A673 (cell line): ENCODE data around the gene MC4R. TPM values are rescaled to one million over a fixed set of nuclear protein-coding genes. Genes with fewer than 3 reads are reported as not detected.

ENCODE experiments used
- BruUV-seq: library from RNA; stranded (reverse); fragments of 400-500 nt; replicated peaks from 2 replicates; lab custom pipeline; 2021; lab: Mats Ljungman, UMichigan
- CTCF ChIA-PET: fragments of 300-600 bp; sonication (Branson Sonifier 250); formaldehyde crosslinking; loops from one replicate; lab custom pipeline; 2022; ENCODE audit warnings: antibody characterized with exemption; lab: Charles Lee
- POLR2A ChIA-PET: fragments of 300-600 bp; sonication (Branson Sonifier 250); formaldehyde crosslinking; loops from one replicate; lab custom pipeline; 2022; ENCODE audit warnings: antibody characterized with exemption; ENCODE audit not compliant: low non-redundant PET; lab: Charles Lee
- DNase-seq: peaks from one replicate; pipeline ENCODE4 v3.0.0-alpha.2; 2015; ENCODE audit warnings: low spot score
- H3K27ac ChIP-seq: fragments of 200-600 bp; sonication (generic); 2 replicates; pipeline ENCODE4 v1.5.1; 2016; ENCODE audit warnings: mixed run types, low read depth, mild to moderate bottlenecking, mixed read lengths, antibody characterized with exemption, low read length; ENCODE audit not compliant: poor library complexity, severe bottlenecking
- H3K27me3 ChIP-seq: fragments of 200-600 bp; sonication (generic); replicated peaks from 2 replicates; pipeline ENCODE4 v1.6.1; 2017; ENCODE audit warnings: mixed run types, low read depth, mild to moderate bottlenecking, mixed read lengths, antibody characterized with exemption, low read length; ENCODE audit not compliant: insufficient read depth, poor library complexity
- H3K36me3 ChIP-seq: fragments of 200-600 bp; sonication (generic); 2 replicates; pipeline ENCODE4 v1.6.1; 2016; ENCODE audit warnings: mixed run types, mild to moderate bottlenecking, mixed read lengths, antibody characterized with exemption, low read length; ENCODE audit not compliant: insufficient read depth, poor library complexity, severe bottlenecking
- H3K4me1 ChIP-seq: fragments of 200-600 bp; sonication (generic); 2 replicates; pipeline ENCODE4 v1.6.1; 2017; ENCODE audit warnings: mixed run types, mild to moderate bottlenecking, mixed read lengths, antibody characterized with exemption, low read length; ENCODE audit not compliant: insufficient read depth, poor library complexity, severe bottlenecking
- H3K4me3 ChIP-seq: fragments of 200-600 bp; sonication (generic); 2 replicates; pipeline ENCODE4 v1.5.1; 2016; ENCODE audit warnings: low read depth, mixed run types, mild to moderate bottlenecking, mixed read lengths, low read length; ENCODE audit not compliant: poor library complexity, severe bottlenecking
- H3K9me3 ChIP-seq: fragments of 200-600 bp; sonication (generic); 2 replicates; pipeline ENCODE4 v1.6.1; 2016; ENCODE audit warnings: mixed run types, low read depth, mild to moderate bottlenecking, mixed read lengths, antibody characterized with exemption, low read length; ENCODE audit not compliant: poor library complexity, severe bottlenecking
- CTCF ChIP-seq: fragments of 300-800, 200-600 bp; sonication (generic); conservative IDR thresholded peaks from 2 replicates; pipeline ENCODE4 v1.5.1; 2017; ENCODE audit warnings: low read depth, mild to moderate bottlenecking, antibody characterized with exemption, low read length, moderate library complexity, mixed read lengths
- EZH2 ChIP-seq: fragments of 200-600 bp; sonication (generic); IDR thresholded peaks from 2 replicates; pipeline ENCODE4 v1.6.1; 2017; ENCODE audit warnings: borderline replicate concordance, low read depth, mild to moderate bottlenecking, mixed read lengths, antibody characterized with exemption, low read length; ENCODE audit not compliant: poor library complexity, severe bottlenecking
- intact Hi-C: fragments of 100-400 bp; cut with micrococcal nuclease; formaldehyde crosslinking; loops from one replicate; pipeline ENCODE4 v1.10.0; 2022; ENCODE audit not compliant: unreplicated experiment
- total RNA-seq: library from RNA; stranded (reverse); gene quantifications from 2 replicates; pipeline ENCODE4 v1.2.3, GENCODE V29; 2021

MC4R gene
- total RNA-seq, 1 experiment from 2014 or later: not detected

DNA sequence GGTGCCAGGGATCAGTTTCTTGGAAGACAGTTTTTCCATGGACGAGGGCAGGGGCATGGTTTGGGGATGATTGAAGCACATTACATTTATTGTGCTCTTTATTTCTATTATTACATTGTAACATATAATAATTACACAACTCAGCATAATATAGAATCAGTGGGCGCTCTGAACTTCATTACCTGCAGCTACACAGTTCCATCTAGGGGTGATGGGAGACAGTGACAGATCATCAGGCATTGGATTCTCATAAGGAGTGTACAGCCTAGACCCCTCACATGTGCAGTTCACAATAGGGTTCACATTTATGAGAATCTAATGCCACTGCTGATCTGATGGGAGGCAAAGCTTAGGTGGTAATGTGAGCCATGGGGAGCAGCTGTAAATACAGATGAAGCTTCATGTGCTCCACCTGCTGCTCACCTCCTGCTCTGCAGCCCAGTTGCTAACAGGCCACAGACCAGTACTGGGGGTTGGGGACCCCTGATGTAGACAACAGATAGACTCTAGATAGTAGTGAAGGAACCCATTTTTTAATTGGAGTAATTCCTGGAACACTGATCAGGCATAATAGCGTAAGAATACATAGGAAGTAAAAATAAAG, 41.5 kb upstream of the MC4R start:
- no peaks in the 10 kb centered on the region for H3K36me3 ChIP-seq
- DNase-seq: peak; percentile 14
- ChIA-PET POLR2A (no interaction called here), CTCF (no interaction called here)
- H3K4me1 ChIP-seq: no peaks in the 10 kb centered on the region
- BruUV-seq: no TSS peak
- no peaks in the 10 kb centered on the region for H3K9me3 ChIP-seq
- TF ChIP-seq EZH2 (no peak), CTCF (peak; percentile 51)
- no peak overlapping the region for H3K4me3 ChIP-seq
- H3K27me3 ChIP-seq: peaks cover 3% of the 10 kb centered on the region
- H3K27ac ChIP-seq: no peak overlapping the region
- intact Hi-C loops: loop anchor here (2.0 kb wide), 1 partner anchor 425 kb away; no protein-coding TSS in a partner anchor

GRCh38 chr18:60411715-60412114, 39.1 kb upstream of the MC4R start:
- intact Hi-C loops: no loop called here
- no TSS peak for BruUV-seq

DNA sequence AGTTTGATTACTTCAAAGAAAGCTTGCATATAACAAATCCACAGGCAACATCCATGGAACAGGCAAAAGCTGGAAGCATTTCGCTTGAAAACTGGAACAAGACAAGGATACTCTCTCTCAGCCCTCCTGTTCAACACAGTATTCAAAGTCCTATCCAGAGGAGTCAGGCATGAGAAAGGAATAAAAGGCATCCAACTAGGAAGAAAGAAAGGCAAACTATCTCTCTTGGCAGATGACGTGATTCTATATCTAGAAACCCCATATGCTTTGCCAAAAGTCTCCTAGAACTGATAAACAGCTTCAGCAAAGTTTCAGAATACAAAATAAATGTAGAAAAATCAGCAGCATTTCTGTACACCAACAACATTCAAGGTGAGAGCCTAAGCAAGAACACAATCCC, 34.1 kb upstream of the MC4R start:
- no peak overlapping the region for H3K27ac ChIP-seq
- DNase-seq: no peak
- H3K27me3 ChIP-seq: peaks cover 33% of the 10 kb centered on the region
- CTCF ChIA-PET: no interaction called here
- H3K4me1 ChIP-seq: no peaks in the 10 kb centered on the region
- H3K9me3 ChIP-seq: no peaks in the 10 kb centered on the region
- POLR2A ChIA-PET: no interaction called here
- H3K36me3 ChIP-seq: no peaks in the 10 kb centered on the region
- intact Hi-C loops: no loop called here
- no TSS peak for BruUV-seq
- TF ChIP-seq EZH2 (no peak), CTCF (no peak)
- no peak overlapping the region for H3K4me3 ChIP-seq

More at GRCh38 chr18:60411715-60412114, 39.1 kb upstream of the MC4R start:
- POLR2A ChIA-PET: no interaction called here
- Histone ChIP-seq H3K4me3 (no peak overlapping the region), H3K4me1 (no peaks in the 10 kb centered on the region), H3K27me3 (peaks cover 10% of the 10 kb centered on the region), H3K9me3 (no peaks in the 10 kb centered on the region), H3K27ac (no peak overlapping the region), H3K36me3 (no peaks in the 10 kb centered on the region)
- DNase-seq: peak; percentile 16
- no peak for TF ChIP-seq EZH2
- TF ChIP-seq CTCF: peak; percentile 39; the same call in 1 of the 2 replicates
- CTCF ChIA-PET: no interaction called here
